B cell (primary cell): ENCODE measurements around the gene PPCDC.

Experiments
- CTCF ChIP-seq: fragments of 200-600 bp; IDR thresholded peaks from one replicate; pipeline ENCODE4 v1.8.0; 2022; ENCODE audit warnings: antibody characterized with exemption, mild to moderate bottlenecking
- EZH2 ChIP-seq: IDR thresholded peaks from 2 replicates; pipeline ENCODE4 v1.6.1; 2012; ENCODE audit warnings: borderline replicate concordance, low read depth, mild to moderate bottlenecking, moderate library complexity, low read length; ENCODE audit not compliant: insufficient read depth, poor library complexity, severe bottlenecking

GRCh38 chr15:75095594-75095993 is 72.2 kb downstream of the PPCDC start:
- no peak for TF ChIP-seq CTCF
- TF ChIP-seq EZH2 = no peak
